Activated naive CD4-positive, alpha-beta T cell treated with anti-CD3 and anti-CD28 coated beads, Interleukin-2, amount 50 U/mL, for 24 hours (primary cell): ENCODE results near the gene SLC39A11.
"Not testable (repeated sequence)": the region's sequence is repeated elsewhere in the genome, so short reads cannot be mapped to it uniquely, and the experiment has no call there.

Experiments
- H3K27ac Mint-ChIP-seq: one replicate; pipeline ENCODE4 v1.8.0; 2021; ENCODE audit warnings: mild to moderate bottlenecking, mixed read lengths
- H3K27me3 Mint-ChIP-seq: one replicate; pipeline ENCODE4 v1.8.0; 2021; ENCODE audit warnings: mixed read lengths
- H3K36me3 Mint-ChIP-seq: one replicate; pipeline ENCODE4 v1.8.0; 2021; ENCODE audit warnings: mixed read lengths
- H3K4me1 Mint-ChIP-seq: one replicate; pipeline ENCODE4 v1.8.0; 2021; ENCODE audit warnings: mixed read lengths
- H3K4me3 Mint-ChIP-seq: one replicate; pipeline ENCODE4 v1.8.0; 2021; ENCODE audit warnings: mild to moderate bottlenecking, mixed read lengths
- H3K9me3 Mint-ChIP-seq: one replicate; pipeline ENCODE4 v1.8.0; 2021; ENCODE audit warnings: mixed read lengths

Gene SLC39A11

GRCh38 chr17:72901657-72902056 lies 190.8 kb downstream of the SLC39A11 start:
- H3K27me3 Mint-ChIP-seq: no peaks in the 10 kb centered on the region
- H3K4me1 Mint-ChIP-seq: no peaks in the 10 kb centered on the region
- H3K36me3 Mint-ChIP-seq: peaks cover 13% of the 10 kb centered on the region
- no peak overlapping the region for H3K27ac Mint-ChIP-seq
- no peak overlapping the region for H3K4me3 Mint-ChIP-seq
- H3K9me3 Mint-ChIP-seq: no peaks in the 10 kb centered on the region

GRCh38 chr17:72901083-72901482 lies 191.4 kb downstream of the SLC39A11 start:
- H3K4me1 Mint-ChIP-seq: no peaks in the 10 kb centered on the region
- H3K27ac Mint-ChIP-seq: no peak overlapping the region
- no peaks in the 10 kb centered on the region for H3K27me3 Mint-ChIP-seq
- no peak overlapping the region for H3K4me3 Mint-ChIP-seq
- no peaks in the 10 kb centered on the region for H3K9me3 Mint-ChIP-seq
- H3K36me3 Mint-ChIP-seq: peaks cover 12% of the 10 kb centered on the region

DNA sequence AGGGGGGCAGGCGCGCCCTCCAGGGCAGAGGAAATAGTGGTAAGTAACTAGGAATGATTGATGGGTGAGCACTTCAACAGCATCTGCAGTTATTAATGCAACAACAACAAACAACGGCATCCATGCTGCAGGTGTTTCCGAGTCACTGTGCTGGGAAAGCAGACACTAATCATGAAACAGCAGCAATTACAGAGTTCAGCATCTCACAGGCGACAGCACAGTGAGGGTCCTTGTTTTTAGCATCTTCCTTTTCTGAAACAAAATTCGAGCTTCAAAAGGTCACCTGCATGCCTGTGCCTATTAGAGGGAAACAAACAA lies 191.9 kb downstream of the SLC39A11 start:
- H3K27me3 Mint-ChIP-seq: no peaks in the 10 kb centered on the region
- no peaks in the 10 kb centered on the region for H3K9me3 Mint-ChIP-seq
- peaks cover 11% of the 10 kb centered on the region for H3K36me3 Mint-ChIP-seq
- no peak overlapping the region for H3K4me3 Mint-ChIP-seq
- no peak overlapping the region for H3K27ac Mint-ChIP-seq
- no peaks in the 10 kb centered on the region for H3K4me1 Mint-ChIP-seq

DNA sequence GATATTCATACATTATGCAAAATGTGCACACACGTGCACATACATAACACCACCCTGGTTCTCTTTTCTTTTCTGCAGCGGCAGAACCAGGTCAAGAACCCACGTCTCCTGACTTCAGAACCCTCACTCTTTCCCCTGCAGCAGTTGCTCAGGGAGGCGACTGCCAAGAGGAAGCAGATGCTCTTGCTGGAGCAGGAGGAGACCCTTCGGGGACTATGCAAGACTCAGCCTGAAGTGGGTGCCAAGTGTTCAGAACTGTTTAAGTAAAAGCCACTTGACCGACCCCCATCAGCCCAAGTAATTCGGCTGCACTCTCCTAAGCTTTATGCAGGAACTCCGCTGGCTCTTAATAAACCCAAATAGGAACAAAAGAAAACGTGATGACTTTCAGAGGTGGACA lies 193.8 kb downstream of the SLC39A11 start:
- H3K4me1 Mint-ChIP-seq: no peaks in the 10 kb centered on the region
- no peak overlapping the region for H3K4me3 Mint-ChIP-seq
- H3K36me3 Mint-ChIP-seq: peaks cover 11% of the 10 kb centered on the region
- no peak overlapping the region for H3K27ac Mint-ChIP-seq
- no peaks in the 10 kb centered on the region for H3K9me3 Mint-ChIP-seq
- H3K27me3 Mint-ChIP-seq: no peaks in the 10 kb centered on the region

DNA sequence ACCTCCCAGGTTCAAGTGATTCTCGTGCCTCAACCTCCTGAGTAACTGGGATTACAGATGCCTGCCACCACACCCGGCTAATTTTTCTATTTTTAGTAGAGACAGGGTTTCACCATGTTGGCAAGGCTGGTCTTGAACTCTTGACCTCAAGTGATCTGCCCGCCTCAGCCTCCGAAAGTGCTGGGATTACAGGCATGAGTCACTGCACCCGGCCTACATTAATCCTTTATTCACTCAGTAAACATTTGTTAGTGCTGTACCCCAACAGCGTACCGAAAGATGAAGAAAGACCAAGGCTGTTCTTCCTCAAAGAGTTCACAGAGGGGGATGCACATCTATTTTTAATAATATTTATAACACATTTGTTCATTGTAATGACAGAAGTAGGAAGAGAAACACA lies 196.2 kb downstream of the SLC39A11 start:
- not testable (repeated sequence) for H3K27me3 Mint-ChIP-seq, H3K4me3 Mint-ChIP-seq, H3K9me3 Mint-ChIP-seq, H3K27ac Mint-ChIP-seq, H3K4me1 Mint-ChIP-seq
- H3K36me3 Mint-ChIP-seq: peaks cover 13% of the 10 kb centered on the region

DNA sequence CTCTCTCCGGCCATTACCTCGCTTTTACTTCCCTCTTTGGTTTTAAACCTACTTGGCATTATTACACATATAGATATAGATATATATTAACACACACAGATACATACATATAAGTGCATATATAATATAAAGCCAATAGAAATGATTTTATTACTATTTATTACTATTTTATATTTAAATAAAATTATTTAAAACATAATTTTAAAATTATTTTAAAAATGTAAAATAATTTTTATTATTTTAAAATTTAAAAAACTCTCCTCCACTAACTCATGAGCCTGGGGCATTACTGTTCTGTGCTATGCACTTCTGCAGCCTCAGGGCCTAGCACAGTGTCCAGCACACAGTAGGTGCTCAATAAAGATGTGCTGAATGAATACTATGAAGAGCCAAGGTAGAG lies 200.9 kb downstream of the SLC39A11 start:
- Mint-ChIP-seq H3K27me3 (no peaks in the 10 kb centered on the region), H3K36me3 (peaks cover 22% of the 10 kb centered on the region), H3K4me1 (peaks cover 8% of the 10 kb centered on the region), H3K9me3 (no peaks in the 10 kb centered on the region), H3K27ac (no peak overlapping the region), H3K4me3 (no peak overlapping the region)

DNA sequence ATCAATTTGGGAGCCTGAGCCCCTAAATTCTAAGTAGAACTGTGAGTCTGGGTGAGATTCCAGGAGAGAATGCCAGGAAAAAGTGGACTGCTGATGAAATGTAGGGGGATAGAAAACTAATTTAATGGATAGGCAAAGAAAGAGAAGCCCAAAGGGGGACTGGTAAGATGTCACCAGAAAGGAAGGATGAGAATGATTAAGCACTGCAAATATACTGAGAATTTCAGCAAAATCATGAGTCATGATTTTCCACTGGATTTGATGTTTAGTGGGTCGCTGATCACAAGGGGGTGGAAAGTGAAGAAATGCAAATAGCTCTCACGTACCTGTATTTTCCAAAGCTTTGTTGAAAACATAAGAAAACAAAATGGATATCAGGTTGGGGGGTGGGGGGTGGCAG lies 201.8 kb downstream of the SLC39A11 start:
- peaks cover 8% of the 10 kb centered on the region for H3K4me1 Mint-ChIP-seq
- peaks cover 25% of the 10 kb centered on the region for H3K36me3 Mint-ChIP-seq
- peak overlapping the region; percentile 15 for H3K27ac Mint-ChIP-seq

GRCh38 chr17:72887917-72888316 lies 204.6 kb downstream of the SLC39A11 start:
- no peak overlapping the region for H3K4me3 Mint-ChIP-seq
- H3K27ac Mint-ChIP-seq: no peak overlapping the region
- peaks cover 8% of the 10 kb centered on the region for H3K4me1 Mint-ChIP-seq
- peaks cover 26% of the 10 kb centered on the region for H3K36me3 Mint-ChIP-seq
- H3K27me3 Mint-ChIP-seq: no peaks in the 10 kb centered on the region
- H3K9me3 Mint-ChIP-seq: no peaks in the 10 kb centered on the region

More for the DNA sequence above, 201.8 kb downstream of the SLC39A11 start:
- H3K9me3 Mint-ChIP-seq: no peaks in the 10 kb centered on the region
- H3K27me3 Mint-ChIP-seq: no peaks in the 10 kb centered on the region
- H3K4me3 Mint-ChIP-seq: no peak overlapping the region

DNA sequence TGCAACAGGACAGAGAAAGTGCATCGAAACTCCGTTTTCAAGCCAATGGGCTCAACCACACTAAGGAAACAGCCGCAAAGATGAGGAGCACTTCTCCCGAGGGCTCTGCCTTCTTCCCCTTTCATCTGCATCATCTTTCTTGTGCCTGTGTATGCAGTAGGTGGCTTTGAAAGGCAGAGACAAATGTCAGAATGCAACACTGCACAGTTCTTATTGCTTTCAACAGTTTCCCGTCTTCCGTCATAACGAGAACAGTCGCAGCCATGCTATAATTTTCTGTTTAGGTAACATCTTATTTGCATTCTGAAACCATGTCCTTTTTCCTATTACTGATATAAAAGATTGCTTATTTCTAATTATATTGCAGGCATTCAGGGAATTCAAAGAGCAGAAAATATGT lies 205.2 kb downstream of the SLC39A11 start:
- H3K4me1 Mint-ChIP-seq: peaks cover 8% of the 10 kb centered on the region
- no peak overlapping the region for H3K27ac Mint-ChIP-seq
- H3K9me3 Mint-ChIP-seq: no peaks in the 10 kb centered on the region
- no peaks in the 10 kb centered on the region for H3K27me3 Mint-ChIP-seq
- H3K36me3 Mint-ChIP-seq: peaks cover 29% of the 10 kb centered on the region
- no peak overlapping the region for H3K4me3 Mint-ChIP-seq

DNA sequence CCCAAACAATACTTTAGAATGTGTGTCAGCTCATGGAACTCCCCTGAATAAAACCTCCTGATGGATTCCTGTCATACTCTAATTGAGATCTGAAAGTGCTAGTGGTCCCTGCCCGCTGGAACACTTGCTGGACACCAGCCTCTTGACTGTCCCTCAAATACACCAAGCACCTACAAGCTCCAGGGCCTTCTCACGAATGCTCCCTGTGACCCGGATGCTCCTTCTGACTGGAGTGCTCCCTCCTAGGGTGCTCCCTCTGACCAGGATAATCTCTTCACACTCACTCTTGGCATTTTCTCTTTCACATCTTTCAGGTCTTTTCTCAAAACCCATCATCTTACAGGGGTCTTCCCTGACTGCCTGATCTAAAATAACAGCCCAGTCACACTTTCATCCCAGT lies 205.9 kb downstream of the SLC39A11 start:
- no peak overlapping the region for H3K27ac Mint-ChIP-seq
- no peaks in the 10 kb centered on the region for H3K9me3 Mint-ChIP-seq
- no peaks in the 10 kb centered on the region for H3K27me3 Mint-ChIP-seq
- peaks cover 8% of the 10 kb centered on the region for H3K4me1 Mint-ChIP-seq
- H3K36me3 Mint-ChIP-seq: peaks cover 30% of the 10 kb centered on the region
- H3K4me3 Mint-ChIP-seq: no peak overlapping the region

GRCh38 chr17:72884066-72884465 lies 208.4 kb downstream of the SLC39A11 start:
- H3K9me3 Mint-ChIP-seq: peaks cover 9% of the 10 kb centered on the region
- no peaks in the 10 kb centered on the region for H3K4me1 Mint-ChIP-seq

GRCh38 chr17:72883351-72883750 lies 209.1 kb downstream of the SLC39A11 start:
- Mint-ChIP-seq H3K36me3 (peaks cover 28% of the 10 kb centered on the region), H3K9me3 (peaks cover 9% of the 10 kb centered on the region), H3K4me1 (no peaks in the 10 kb centered on the region), H3K4me3 (no peak overlapping the region), H3K27ac (no peak overlapping the region), H3K27me3 (no peaks in the 10 kb centered on the region)

More at GRCh38 chr17:72884066-72884465, 208.4 kb downstream of the SLC39A11 start:
- Mint-ChIP-seq H3K4me3 (no peak overlapping the region), H3K36me3 (peaks cover 28% of the 10 kb centered on the region), H3K27ac (no peak overlapping the region), H3K27me3 (no peaks in the 10 kb centered on the region)

GRCh38 chr17:72882426-72882825 lies 210.1 kb downstream of the SLC39A11 start:
- no peak overlapping the region for H3K4me3 Mint-ChIP-seq
- H3K9me3 Mint-ChIP-seq: peaks cover 9% of the 10 kb centered on the region
- H3K27ac Mint-ChIP-seq: no peak overlapping the region
- peaks cover 30% of the 10 kb centered on the region for H3K36me3 Mint-ChIP-seq
- no peaks in the 10 kb centered on the region for H3K27me3 Mint-ChIP-seq
- H3K4me1 Mint-ChIP-seq: no peaks in the 10 kb centered on the region

- no peaks in the 10 kb centered on the region for H3K27me3 Mint-ChIP-seq
- H3K4me1 Mint-ChIP-seq: no peaks in the 10 kb centered on the region
- peaks cover 14% of the 10 kb centered on the region for H3K9me3 Mint-ChIP-seq
- peaks cover 38% of the 10 kb centered on the region for H3K36me3 Mint-ChIP-seq
- no peak overlapping the region for H3K27ac Mint-ChIP-seq
- H3K4me3 Mint-ChIP-seq: no peak overlapping the region
Measured at GRCh38 chr17:72879877-72880276, 212.6 kb downstream of the SLC39A11 start.

DNA sequence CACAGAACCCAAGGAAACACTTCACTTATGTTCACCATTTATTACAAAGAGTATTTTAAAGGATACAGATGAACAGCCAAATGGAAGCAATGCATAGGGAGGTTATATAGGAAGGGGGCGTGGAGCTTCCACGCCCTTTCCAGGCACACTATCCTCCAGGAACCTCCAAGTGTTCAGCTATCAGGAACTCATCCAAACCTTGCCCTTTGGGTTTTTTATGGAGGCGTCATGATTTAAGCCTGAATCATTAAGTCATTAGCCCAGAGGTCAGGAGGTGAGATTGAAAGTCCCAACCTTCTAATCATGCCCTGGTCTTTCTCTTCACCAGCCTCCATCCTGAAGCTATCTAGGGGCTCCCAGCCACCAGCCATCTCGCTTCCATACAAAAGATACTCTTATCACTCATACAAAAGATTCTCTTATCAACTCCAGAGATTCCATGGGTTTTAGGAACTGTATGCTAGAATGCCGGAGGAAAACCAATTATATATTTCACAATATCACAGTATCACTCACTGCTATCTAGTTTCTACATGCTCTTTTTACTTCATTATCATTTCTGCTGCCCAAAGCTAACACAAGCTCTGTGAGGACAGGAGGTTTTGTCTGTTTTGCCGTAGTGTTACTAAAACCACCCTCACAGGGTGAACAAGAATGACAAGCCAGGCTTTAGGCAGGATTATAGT lies 213.4 kb downstream of the SLC39A11 start:
- Mint-ChIP-seq H3K36me3 (peaks cover 43% of the 10 kb centered on the region), H3K27me3 (no peaks in the 10 kb centered on the region), H3K9me3 (peaks cover 14% of the 10 kb centered on the region), H3K4me1 (no peaks in the 10 kb centered on the region), H3K4me3 (no peak overlapping the region), H3K27ac (no peak overlapping the region)

GRCh38 chr17:72877348-72877747 lies 215.1 kb downstream of the SLC39A11 start:
- Mint-ChIP-seq H3K4me3 (no peak overlapping the region), H3K36me3 (peaks cover 46% of the 10 kb centered on the region), H3K27me3 (no peaks in the 10 kb centered on the region), H3K4me1 (no peaks in the 10 kb centered on the region), H3K9me3 (peaks cover 14% of the 10 kb centered on the region), H3K27ac (no peak overlapping the region)

- Mint-ChIP-seq H3K4me1 (no peaks in the 10 kb centered on the region), H3K36me3 (peaks cover 44% of the 10 kb centered on the region), H3K4me3 (no peak overlapping the region), H3K9me3 (peaks cover 14% of the 10 kb centered on the region), H3K27me3 (no peaks in the 10 kb centered on the region), H3K27ac (no peak overlapping the region)
Measured at GRCh38 chr17:72876413-72876812, 216.1 kb downstream of the SLC39A11 start.
